Suprapubic skin (tissue), 3 donors: Measurements from ENCODE around the gene BOLA1.

ENCODE experiments used
- CTCF ChIP-seq, 2 donors: fragments of 200-600 bp in 1 of 2; fragments of 450-650 bp in 1 of 2; sonication (generic) in 1 of 2; IDR thresholded peaks; one replicate each; pipeline ENCODE4 v1.5.1; 2016 to 2019; ENCODE audit warnings: antibody characterized with exemption in 2 of 2, mild to moderate bottlenecking in 1 of 2, moderate library complexity in 1 of 2
- POLR2A ChIP-seq, 2 donors: fragments of 450-650 bp; IDR thresholded peaks; one replicate each; pipeline ENCODE4 v1.6.1; 2017; ENCODE audit warnings: antibody characterized with exemption in 2 of 2, mild to moderate bottlenecking in 2 of 2, moderate library complexity in 2 of 2

GRCh38 chr1:149926296-149926695 is 26.9 kb downstream of the BOLA1 start:
- no peak for TF ChIP-seq POLR2A (IDR thresholded peaks at IDR 0.05)
- TF ChIP-seq CTCF (IDR thresholded peaks at IDR 0.05), result no peak
